WTC11 (cell line): ENCODE data around the gene C19orf53. TPM values are rescaled to one million over a fixed set of nuclear protein-coding genes. Genes with fewer than 3 reads are reported as not detected.

ENCODE experiments used
- AFF4 ChIP-seq: sonication (generic); formaldehyde crosslinking; IDR thresholded peaks from 2 replicates; pipeline ENCODE4 v1.8.1; 2023; ENCODE audit warnings: mild to moderate bottlenecking, missing genetic modification reagents, borderline replicate concordance
- ARID4B ChIP-seq: sonication (generic); formaldehyde crosslinking; IDR thresholded peaks from 2 replicates; pipeline ENCODE4 v1.8.0; 2023; ENCODE audit warnings: missing genetic modification reagents, mild to moderate bottlenecking, borderline replicate concordance
- CBFB ChIP-seq: sonication (generic); formaldehyde crosslinking; IDR thresholded peaks from 2 replicates; pipeline ENCODE4 v1.8.1; 2022; ENCODE audit warnings: mild to moderate bottlenecking, low read depth, missing genetic modification reagents
- CREB1 ChIP-seq: sonication (generic); formaldehyde crosslinking; IDR thresholded peaks from 2 replicates; pipeline ENCODE4 v1.8.0; 2023; ENCODE audit warnings: mild to moderate bottlenecking, missing genetic modification reagents
- ELF4 ChIP-seq: sonication (generic); formaldehyde crosslinking; IDR thresholded peaks from 2 replicates; pipeline ENCODE4 v1.8.1; 2022; ENCODE audit warnings: low read depth, mild to moderate bottlenecking, moderate library complexity, missing genetic modification reagents
- ESRRA ChIP-seq: sonication (generic); formaldehyde crosslinking; IDR thresholded peaks from 2 replicates; pipeline ENCODE4 v1.8.1; 2022; ENCODE audit warnings: mild to moderate bottlenecking, missing genetic modification reagents, borderline replicate concordance
- GABPB1 ChIP-seq: sonication (generic); formaldehyde crosslinking; IDR thresholded peaks from 2 replicates; pipeline ENCODE4 v1.8.1; 2023; ENCODE audit warnings: mild to moderate bottlenecking, missing genetic modification reagents
- HMGA2 ChIP-seq: fragments of 250-450 bp; sonication (Bioruptor Pico); IDR thresholded peaks from 2 replicates; pipeline ENCODE4 v1.4.0; 2021; ENCODE audit warnings: mild to moderate bottlenecking, moderate library complexity
- IRF2 ChIP-seq: sonication (generic); formaldehyde crosslinking; IDR thresholded peaks from 2 replicates; pipeline ENCODE4 v1.8.0; 2022; ENCODE audit warnings: low read depth, missing genetic modification reagents, borderline replicate concordance
- JUN ChIP-seq: sonication (generic); formaldehyde crosslinking; IDR thresholded peaks from 2 replicates; pipeline ENCODE4 v1.8.0; 2023; ENCODE audit warnings: mild to moderate bottlenecking, missing genetic modification reagents
- NFYB ChIP-seq: sonication (generic); formaldehyde crosslinking; conservative IDR thresholded peaks from 2 replicates; pipeline ENCODE4 v1.8.0; 2022; ENCODE audit warnings: low read depth, missing genetic modification reagents
- NR2C2 ChIP-seq: sonication (generic); formaldehyde crosslinking; IDR thresholded peaks from 2 replicates; pipeline ENCODE4 v1.8.0; 2022; ENCODE audit warnings: mild to moderate bottlenecking, missing genetic modification reagents
- NR3C1 ChIP-seq: sonication (generic); formaldehyde crosslinking; conservative IDR thresholded peaks from 2 replicates; pipeline ENCODE4 v1.8.1; 2023; ENCODE audit warnings: low read depth, mild to moderate bottlenecking, missing genetic modification reagents
- PRDM15 ChIP-seq: sonication (generic); formaldehyde crosslinking; IDR thresholded peaks from 2 replicates; pipeline ENCODE4 v1.8.0; 2022; ENCODE audit warnings: missing genetic modification reagents
- RELA ChIP-seq: sonication (generic); formaldehyde crosslinking; IDR thresholded peaks from 2 replicates; pipeline ENCODE4 v1.8.1; 2022; ENCODE audit warnings: missing genetic modification reagents, mild to moderate bottlenecking, borderline replicate concordance
- ZNF263 ChIP-seq: sonication (generic); formaldehyde crosslinking; IDR thresholded peaks from 2 replicates; pipeline ENCODE4 v1.8.1; 2022; ENCODE audit warnings: low read depth, mild to moderate bottlenecking, moderate library complexity, missing genetic modification reagents
- ZNF317 ChIP-seq: sonication (generic); formaldehyde crosslinking; IDR thresholded peaks from 2 replicates; pipeline ENCODE4 v1.8.1; 2023; ENCODE audit warnings: low read depth, mild to moderate bottlenecking, moderate library complexity, missing genetic modification reagents, borderline replicate concordance
- ZNF671 ChIP-seq: fragments of 250-450 bp; sonication (Bioruptor Pico); IDR thresholded peaks from 2 replicates; pipeline ENCODE4 v1.8.0; 2021; ENCODE audit warnings: mild to moderate bottlenecking
- total RNA-seq: library from RNA; stranded (reverse); gene quantifications from 3 replicates; pipeline ENCODE4 v1.2.3, GENCODE V29; 2021
- TF ChIP-seq, protein P1 (sequence below): sonication (generic); formaldehyde crosslinking; IDR thresholded peaks from 2 replicates; pipeline ENCODE4 v1.8.1; 2023; ENCODE audit warnings: mild to moderate bottlenecking, missing genetic modification reagents
- TF ChIP-seq, protein P2 (sequence below): sonication (generic); formaldehyde crosslinking; IDR thresholded peaks from 2 replicates; pipeline ENCODE4 v1.8.0; 2022; ENCODE audit warnings: mild to moderate bottlenecking, missing genetic modification reagents
- TF ChIP-seq, protein P3 (sequence below): sonication (generic); formaldehyde crosslinking; IDR thresholded peaks from 2 replicates; pipeline ENCODE4 v1.8.1; 2023; ENCODE audit warnings: mild to moderate bottlenecking, missing genetic modification reagents
- TF ChIP-seq, protein P4 (sequence below): fragments of 250-450 bp; sonication (Bioruptor Pico); IDR thresholded peaks from 2 replicates; pipeline ENCODE4 v1.9.0; 2021; ENCODE audit warnings: moderate library complexity, mild to moderate bottlenecking, inconsistent platforms, borderline replicate concordance

The C19orf53 gene
- total RNA-seq, 1 experiment from 2014 or later, result 102 TPM

DNA sequence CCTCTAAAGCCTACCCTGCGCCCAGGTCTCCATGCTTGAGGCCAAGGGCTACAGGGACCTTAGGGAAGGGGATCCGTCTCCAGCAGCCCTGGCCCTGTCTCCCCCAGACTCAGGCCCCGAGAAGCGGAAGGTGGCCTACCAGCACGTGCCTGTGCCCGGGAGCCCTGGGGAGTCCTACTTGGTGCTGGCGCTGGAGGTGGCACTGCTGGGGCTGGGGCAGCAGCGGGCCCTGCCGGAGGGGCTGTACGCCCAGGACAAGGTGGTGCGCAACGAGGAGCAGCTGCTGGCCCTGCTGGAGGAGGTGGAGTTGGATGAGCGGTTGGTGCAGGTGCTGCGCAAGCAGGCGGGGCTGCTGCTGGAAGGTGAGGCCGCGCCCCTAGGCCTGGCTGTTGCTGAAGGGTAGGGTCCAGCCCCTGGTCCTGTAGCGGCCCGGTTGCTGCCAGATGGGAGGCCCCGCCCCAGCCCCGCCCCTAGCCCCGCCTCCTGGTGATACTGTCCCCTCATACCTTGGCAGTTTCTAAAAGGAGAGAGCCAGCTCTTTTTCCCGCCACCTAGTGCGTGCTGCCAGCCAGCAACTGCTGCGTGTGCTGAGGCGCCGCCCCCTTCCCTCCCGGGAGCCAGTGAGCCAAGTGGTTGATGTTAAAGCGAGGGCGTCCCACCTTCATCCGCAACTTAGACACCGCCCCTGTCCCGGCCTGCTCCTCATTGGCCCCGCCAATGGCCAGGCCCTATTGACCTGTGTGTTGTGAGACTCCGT, 43.5 kb downstream of the C19orf53 start (continued):
- TF ChIP-seq PRDM15 (CRISPR knock-in tag) (no peak), RELA (CRISPR knock-in tag) (no peak; the same call in 1 of the 2 replicates), AFF4 (CRISPR knock-in tag) (no peak), JUN (CRISPR knock-in tag) (no peak), ZNF263 (CRISPR knock-in tag) (no peak), NR2C2 (CRISPR knock-in tag) (no peak), GABPB1 (CRISPR knock-in tag) (no peak), ESRRA (no peak), NR3C1 (CRISPR knock-in tag) (no peak), CREB1 (CRISPR knock-in tag) (no peak), CBFB (CRISPR knock-in tag) (no peak), ELF4 (CRISPR knock-in tag) (no peak), IRF2 (CRISPR knock-in tag) (no peak), ARID4B (CRISPR knock-in tag) (no peak), ZNF671 (CRISPR knock-in tag) (no peak), NFYB (CRISPR knock-in tag) (no peak), ZNF317 (CRISPR knock-in tag) (no peak), HMGA2 (CRISPR knock-in tag) (no peak)
- TF ChIP-seq, protein P1, sequence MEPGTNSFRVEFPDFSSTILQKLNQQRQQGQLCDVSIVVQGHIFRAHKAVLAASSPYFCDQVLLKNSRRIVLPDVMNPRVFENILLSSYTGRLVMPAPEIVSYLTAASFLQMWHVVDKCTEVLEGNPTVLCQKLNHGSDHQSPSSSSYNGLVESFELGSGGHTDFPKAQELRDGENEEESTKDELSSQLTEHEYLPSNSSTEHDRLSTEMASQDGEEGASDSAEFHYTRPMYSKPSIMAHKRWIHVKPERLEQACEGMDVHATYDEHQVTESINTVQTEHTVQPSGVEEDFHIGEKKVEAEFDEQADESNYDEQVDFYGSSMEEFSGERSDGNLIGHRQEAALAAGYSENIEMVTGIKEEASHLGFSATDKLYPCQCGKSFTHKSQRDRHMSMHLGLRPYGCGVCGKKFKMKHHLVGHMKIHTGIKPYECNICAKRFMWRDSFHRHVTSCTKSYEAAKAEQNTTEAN (CRISPR knock-in tag), result no peak
- TF ChIP-seq, protein P2, sequence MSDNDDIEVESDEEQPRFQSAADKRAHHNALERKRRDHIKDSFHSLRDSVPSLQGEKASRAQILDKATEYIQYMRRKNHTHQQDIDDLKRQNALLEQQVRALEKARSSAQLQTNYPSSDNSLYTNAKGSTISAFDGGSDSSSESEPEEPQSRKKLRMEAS, result peak; percentile 77
- TF ChIP-seq, protein P3, sequence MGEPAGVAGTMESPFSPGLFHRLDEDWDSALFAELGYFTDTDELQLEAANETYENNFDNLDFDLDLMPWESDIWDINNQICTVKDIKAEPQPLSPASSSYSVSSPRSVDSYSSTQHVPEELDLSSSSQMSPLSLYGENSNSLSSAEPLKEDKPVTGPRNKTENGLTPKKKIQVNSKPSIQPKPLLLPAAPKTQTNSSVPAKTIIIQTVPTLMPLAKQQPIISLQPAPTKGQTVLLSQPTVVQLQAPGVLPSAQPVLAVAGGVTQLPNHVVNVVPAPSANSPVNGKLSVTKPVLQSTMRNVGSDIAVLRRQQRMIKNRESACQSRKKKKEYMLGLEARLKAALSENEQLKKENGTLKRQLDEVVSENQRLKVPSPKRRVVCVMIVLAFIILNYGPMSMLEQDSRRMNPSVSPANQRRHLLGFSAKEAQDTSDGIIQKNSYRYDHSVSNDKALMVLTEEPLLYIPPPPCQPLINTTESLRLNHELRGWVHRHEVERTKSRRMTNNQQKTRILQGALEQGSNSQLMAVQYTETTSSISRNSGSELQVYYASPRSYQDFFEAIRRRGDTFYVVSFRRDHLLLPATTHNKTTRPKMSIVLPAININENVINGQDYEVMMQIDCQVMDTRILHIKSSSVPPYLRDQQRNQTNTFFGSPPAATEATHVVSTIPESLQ (CRISPR knock-in tag), result no peak
- TF ChIP-seq, protein P4, sequence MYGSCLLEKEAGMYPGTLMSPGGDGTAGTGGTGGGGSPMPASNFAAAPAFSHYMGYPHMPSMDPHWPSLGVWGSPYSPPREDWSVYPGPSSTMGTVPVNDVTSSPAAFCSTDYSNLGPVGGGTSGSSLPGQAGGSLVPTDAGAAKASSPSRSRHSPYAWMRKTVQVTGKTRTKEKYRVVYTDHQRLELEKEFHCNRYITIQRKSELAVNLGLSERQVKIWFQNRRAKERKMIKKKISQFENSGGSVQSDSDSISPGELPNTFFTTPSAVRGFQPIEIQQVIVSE (CRISPR knock-in tag), result no peak
